AG04449 (cell line): Measurements from ENCODE around the gene UGT1A8.
"Not testable (repeated sequence)": the region's sequence is repeated elsewhere in the genome, so short reads cannot be mapped to it uniquely, and the experiment has no call there.

Experiments used
- CTCF ChIA-PET: fragments of 350-600 bp; formaldehyde crosslinking; extraction: SDS; loops from one replicate; lab custom pipeline; 2021; ENCODE audit warnings: antibody characterized with exemption; lab: Yijun Ruan, JAX
- POLR2A ChIA-PET: fragments of 400-600, 350-600 bp; formaldehyde crosslinking; extraction: SDS; loops from one replicate; lab custom pipeline; 2020; ENCODE audit warnings: antibody characterized with exemption, inconsistent platforms; lab: Yijun Ruan, JAX
- DNase-seq: peaks from one replicate; pipeline ENCODE4 v3.0.0-alpha.2; 2010; ENCODE audit warnings: low read depth, low spot score
- H3K4me3 ChIP-seq: 2 replicates; pipeline ENCODE4 v1.5.1; 2011; ENCODE audit warnings: low read depth, mild to moderate bottlenecking, control low read depth, low read length
- TF ChIP-seq, protein P1 (sequence below): IDR thresholded peaks from one replicate; pipeline ENCODE4 v1.5.1; 2011; ENCODE audit warnings: mild to moderate bottlenecking, moderate library complexity, low read length, control low read depth, inconsistent platforms; ENCODE audit not compliant: insufficient read depth; ENCODE audit errors: missing control alignments

UGT1A8 gene

GRCh38 chr2:233713262-233713615, 95.8 kb downstream of the UGT1A8 start:
- POLR2A ChIA-PET, result no interaction called here
- CTCF ChIA-PET, result interaction anchor here (0.7 to 3.2 kb wide), 4 partner anchors 8 to 265 kb away, joined by 3 to 50 read pairs (median 10); no protein-coding TSS in a partner anchor
- TF ChIP-seq, protein P1, sequence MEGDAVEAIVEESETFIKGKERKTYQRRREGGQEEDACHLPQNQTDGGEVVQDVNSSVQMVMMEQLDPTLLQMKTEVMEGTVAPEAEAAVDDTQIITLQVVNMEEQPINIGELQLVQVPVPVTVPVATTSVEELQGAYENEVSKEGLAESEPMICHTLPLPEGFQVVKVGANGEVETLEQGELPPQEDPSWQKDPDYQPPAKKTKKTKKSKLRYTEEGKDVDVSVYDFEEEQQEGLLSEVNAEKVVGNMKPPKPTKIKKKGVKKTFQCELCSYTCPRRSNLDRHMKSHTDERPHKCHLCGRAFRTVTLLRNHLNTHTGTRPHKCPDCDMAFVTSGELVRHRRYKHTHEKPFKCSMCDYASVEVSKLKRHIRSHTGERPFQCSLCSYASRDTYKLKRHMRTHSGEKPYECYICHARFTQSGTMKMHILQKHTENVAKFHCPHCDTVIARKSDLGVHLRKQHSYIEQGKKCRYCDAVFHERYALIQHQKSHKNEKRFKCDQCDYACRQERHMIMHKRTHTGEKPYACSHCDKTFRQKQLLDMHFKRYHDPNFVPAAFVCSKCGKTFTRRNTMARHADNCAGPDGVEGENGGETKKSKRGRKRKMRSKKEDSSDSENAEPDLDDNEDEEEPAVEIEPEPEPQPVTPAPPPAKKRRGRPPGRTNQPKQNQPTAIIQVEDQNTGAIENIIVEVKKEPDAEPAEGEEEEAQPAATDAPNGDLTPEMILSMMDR, result no peak
- no peak for DNase-seq
- H3K4me3 ChIP-seq, result no peak overlapping the region

DNA sequence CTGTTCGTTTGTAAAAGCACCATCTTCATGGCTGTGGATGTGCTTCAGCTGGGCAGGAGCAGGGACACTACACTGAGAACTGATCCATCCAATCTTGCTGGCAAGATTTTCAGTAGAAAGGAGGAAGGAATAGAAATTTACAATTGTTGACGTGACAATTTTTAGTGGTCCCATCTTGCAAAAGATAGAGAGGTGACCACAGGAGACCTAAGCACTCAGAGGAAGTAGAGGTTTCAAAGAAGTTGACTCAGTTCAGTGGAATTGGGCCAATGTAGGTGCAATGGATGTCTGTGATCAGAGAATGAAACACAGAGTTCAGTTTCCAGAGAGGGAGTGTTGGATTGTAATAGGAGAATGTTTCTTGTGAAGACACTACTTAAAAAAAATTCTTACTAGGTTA, 96.7 kb downstream of the UGT1A8 start:
- TF ChIP-seq, protein P1, result no peak
- H3K4me3 ChIP-seq, result no peak overlapping the region
- ChIA-PET CTCF (interaction anchor here (2.1 kb wide), 1 partner anchor 266 kb away, joined by 12 read pairs; no protein-coding TSS in a partner anchor), POLR2A (no interaction called here)
- no peak for DNase-seq

DNA sequence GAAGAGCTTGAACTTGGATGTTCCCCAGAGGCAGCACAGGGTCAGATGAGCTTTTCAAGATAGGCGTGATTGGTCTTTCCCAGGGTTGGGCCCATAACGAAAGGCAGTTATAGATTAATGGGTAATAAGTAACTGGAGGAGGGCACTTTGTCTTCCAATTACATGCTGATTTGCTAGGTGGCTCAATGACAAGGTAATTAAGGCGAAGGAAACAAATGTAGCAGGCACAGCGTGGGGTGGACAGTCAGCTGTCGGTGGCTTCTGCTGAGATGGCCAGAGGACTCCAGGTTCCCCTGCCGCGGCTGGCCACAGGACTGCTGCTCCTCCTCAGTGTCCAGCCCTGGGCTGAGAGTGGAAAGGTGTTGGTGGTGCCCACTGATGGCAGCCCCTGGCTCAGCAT, 101.1 kb downstream of the UGT1A8 start, which contains the start of gene UGT1A4:
Gene UGT1A4 (plus strand): TSS at position 185 of the 400 bp plus-strand sequence. CDS start 85 bp downstream, at position 270.
- no peak for DNase-seq
- POLR2A ChIA-PET, result no interaction called here
- TF ChIP-seq, protein P1, result no peak
- H3K4me3 ChIP-seq, result no peak within 1 kb of the TSS
- CTCF ChIA-PET, result interaction anchor here (1.2 kb wide), 2 partner anchors 11 to 276 kb away, joined by 4 to 5 read pairs; no protein-coding TSS in a partner anchor

GRCh38 chr2:233728723-233729301, 111.4 kb downstream of the UGT1A8 start, which contains the start of gene UGT1A3:
UGT1A3 (plus strand) TSS chr2:233729042; CDS start chr2:233729127, 85 bp downstream.
- TF ChIP-seq, protein P1, result no peak
- DNase-seq, result no peak
- no peak within 1 kb of the TSS for H3K4me3 ChIP-seq
- ChIA-PET POLR2A (no interaction called here), CTCF (no interaction called here)

GRCh38 chr2:233736868-233737653, 119.6 kb downstream of the UGT1A8 start:
- H3K4me3 ChIP-seq, DNase-seq, POLR2A ChIA-PET: not testable (repeated sequence)
- CTCF ChIA-PET, result interaction anchor here (0.6 kb wide), 1 partner anchor 22 kb away, joined by 3 read pairs; no protein-coding TSS in a partner anchor

GRCh38 chr2:233740870-233741269, 123.4 kb downstream of the UGT1A8 start:
- no peak overlapping the region for H3K4me3 ChIP-seq
- ChIA-PET CTCF (no interaction called here), POLR2A (no interaction called here)
- TF ChIP-seq, protein P1, result no peak
- no peak for DNase-seq
